HepG2 (cell line): ENCODE data around the gene DNAAF9. TPM values are rescaled to one million over a fixed set of nuclear protein-coding genes. Genes with fewer than 3 reads are reported as not detected.

Source experiments
- AGO2 ChIP-seq: fragments of 200-400 bp; formaldehyde crosslinking; optimal IDR thresholded peaks from 2 replicates; pipeline ENCODE3; 2017; ENCODE audit warnings: mild to moderate bottlenecking, low read depth, low read length, moderate library complexity
- ARHGAP35 ChIP-seq: sonication (generic); formaldehyde crosslinking; IDR thresholded peaks from 2 replicates; pipeline ENCODE4 v1.9.0; 2022; ENCODE audit warnings: mild to moderate bottlenecking, inconsistent platforms, moderate library complexity, missing genetic modification reagents, borderline replicate concordance
- BATF2 ChIP-seq: sonication (generic); formaldehyde crosslinking; IDR thresholded peaks from 2 replicates; pipeline ENCODE4 v1.8.0; 2022; ENCODE audit warnings: mild to moderate bottlenecking, missing genetic modification reagents, moderate library complexity
- CHD4 ChIP-seq: fragments of 200-600 bp; sonication (generic); IDR thresholded peaks from 2 replicates; pipeline ENCODE4 v1.7.0; 2017; ENCODE audit warnings: mild to moderate bottlenecking, low read length, borderline replicate concordance
- CTCF ChIP-seq: sonication (generic); formaldehyde crosslinking; IDR thresholded peaks from 2 replicates; pipeline ENCODE4 v1.5.0; 2020; ENCODE audit warnings: mild to moderate bottlenecking, missing genetic modification reagents, moderate library complexity
- FOXC1 ChIP-seq: sonication (generic); formaldehyde crosslinking; IDR thresholded peaks from 2 replicates; pipeline ENCODE4 v1.8.0; 2022; ENCODE audit warnings: mild to moderate bottlenecking, missing genetic modification reagents, borderline replicate concordance
- FUBP1 ChIP-seq: sonication (generic); formaldehyde crosslinking; IDR thresholded peaks from 2 replicates; pipeline ENCODE4 v1.5.1; 2020; ENCODE audit warnings: missing genetic modification reagents, mild to moderate bottlenecking, borderline replicate concordance
- HNRNPK ChIP-seq: fragments of 200-400 bp; formaldehyde crosslinking; IDR thresholded peaks from 2 replicates; pipeline ENCODE4 v1.6.1; 2018; ENCODE audit warnings: low read length, low read depth, moderate library complexity, mild to moderate bottlenecking; ENCODE audit not compliant: poor library complexity, severe bottlenecking
- KLF6 ChIP-seq: IDR thresholded peaks from 2 replicates; pipeline ENCODE4 v1.8.0; 2016; ENCODE audit warnings: missing biosample characterization, missing genetic modification reagents
- MLX ChIP-seq: IDR thresholded peaks from 2 replicates; pipeline ENCODE4 v1.6.1; 2016
- NCOA1 ChIP-seq: sonication (generic); formaldehyde crosslinking; IDR thresholded peaks from 2 replicates; pipeline ENCODE4 v1.9.0; 2021; ENCODE audit warnings: missing genetic modification reagents
- NFATC3 ChIP-seq: sonication (generic); formaldehyde crosslinking; IDR thresholded peaks from 2 replicates; pipeline ENCODE4 v1.5.1; 2020; ENCODE audit warnings: mild to moderate bottlenecking, missing genetic modification reagents
- SMAD3 ChIP-seq: sonication (generic); formaldehyde crosslinking; IDR thresholded peaks from 2 replicates; pipeline ENCODE4 v1.4.0; 2020; ENCODE audit warnings: missing genetic modification reagents
- SRSF4 ChIP-seq: fragments of 200-400 bp; formaldehyde crosslinking; IDR thresholded peaks from one replicate; pipeline ENCODE4 v1.6.1; 2018; ENCODE audit warnings: mild to moderate bottlenecking, low read depth, low read length, moderate library complexity; ENCODE audit not compliant: poor library complexity, severe bottlenecking
- WIZ ChIP-seq: sonication (generic); formaldehyde crosslinking; IDR thresholded peaks from 2 replicates; pipeline ENCODE4 v1.5.1; 2020; ENCODE audit warnings: mild to moderate bottlenecking, missing genetic modification reagents
- ZBTB33 ChIP-seq: sonication (generic); formaldehyde crosslinking; IDR thresholded peaks from 2 replicates; pipeline ENCODE4 v1.4.0; 2020; ENCODE audit warnings: missing genetic modification reagents
- ZFP1 ChIP-seq: IDR thresholded peaks from 2 replicates; pipeline ENCODE4 v1.6.1; 2016
- ZNF160 ChIP-seq: sonication (generic); formaldehyde crosslinking; IDR thresholded peaks from 2 replicates; pipeline ENCODE4 v1.8.0; 2022; ENCODE audit warnings: mild to moderate bottlenecking, inconsistent platforms, missing genetic modification reagents
- ZNF572 ChIP-seq: sonication (generic); formaldehyde crosslinking; IDR thresholded peaks from 2 replicates; pipeline ENCODE4 v1.5.1; 2020; ENCODE audit warnings: mild to moderate bottlenecking, missing genetic modification reagents
- ZNF605 ChIP-seq: sonication (generic); formaldehyde crosslinking; IDR thresholded peaks from 2 replicates; pipeline ENCODE4 v1.8.0; 2022; ENCODE audit warnings: mild to moderate bottlenecking, missing genetic modification reagents
- ZUFSP ChIP-seq: sonication (generic); formaldehyde crosslinking; IDR thresholded peaks from 2 replicates; pipeline ENCODE4 v1.9.0; 2021; ENCODE audit warnings: missing genetic modification reagents, mild to moderate bottlenecking, borderline replicate concordance
- polyA plus RNA-seq, 8 experiments: library from polyadenylated mRNA; depleted of rRNA in 3 of 8; stranded (reverse) in 7 of 8; unstranded in 1 of 8; fragments of >200 nt; fragmentation: Illumina TruSeq in 4 of 8; extraction: Trizol in 4 of 8; gene quantifications; 2 replicates each; pipeline versions ENCODE4 v1.2.1 to v1.2.3, GENCODE V29; 2011 to 2016; ENCODE audit warnings: low read depth in 4 of 8, missing spikeins in 1 of 8, mixed read lengths in 1 of 8; ENCODE audit not compliant: insufficient read depth in 1 of 8
- total RNA-seq, 5 experiments: library from RNA; depleted of rRNA; stranded (reverse); fragments of >200 nt; fragmentation: Illumina TruSeq; extraction: Trizol; gene quantifications; 2 replicates each; pipeline ENCODE4 v1.2.3, GENCODE V29; 2016; ENCODE audit warnings: low read depth in 1 of 5

Gene DNAAF9
- total and polyA plus RNA-seq, 2 of the 13 experiments (the other 11 are each of a cell fraction or from before 2014, with no cell fraction given): 10.5 to 14.9 TPM

GRCh38 chr20:3406481-3407039 is 909 bp downstream of the DNAAF9 start (continued):
- TF ChIP-seq ZBTB33 (CRISPR knock-in tag) (no peak), ARHGAP35 (CRISPR knock-in tag) (no peak; the same call in 1 of the 2 replicates), SRSF4 (no peak), SMAD3 (CRISPR knock-in tag) (no peak; the same call in 1 of the 2 replicates), MLX (CRISPR knock-in tag) (no peak), BATF2 (CRISPR knock-in tag) (no peak), ZFP1 (CRISPR knock-in tag) (no peak), AGO2 (no peak), WIZ (no peak), ZUFSP (CRISPR knock-in tag) (no peak), KLF6 (no peak), HNRNPK (peak; percentile 10), FUBP1 (CRISPR knock-in tag) (no peak), ZNF160 (CRISPR knock-in tag) (no peak; the same call in 1 of the 2 replicates), FOXC1 (CRISPR knock-in tag) (no peak; the same call in 1 of the 2 replicates), NCOA1 (CRISPR knock-in tag) (0 out of 2 replicates have a peak, but pooled peaks have one; percentile 26), NFATC3 (CRISPR knock-in tag) (no peak), CTCF (CRISPR knock-in tag) (no peak; the same call in 1 of the 2 replicates), ZNF572 (CRISPR knock-in tag) (no peak; the same call in 1 of the 2 replicates), ZNF605 (CRISPR knock-in tag) (no peak), CHD4 (no peak)
